ENCODE measurements around the gene CRB1. TPM values are rescaled to one million over a fixed set of nuclear protein-coding genes. Genes with fewer than 3 reads are reported as not detected.

CRB1 gene
- total RNA-seq, 4 donors from 2014 or later = not detected

GRCh38 chr1:197307551-197307950 is 39.5 kb downstream of the CRB1 start:
- Histone ChIP-seq H3K36me3 (no peaks in the 10 kb centered on the region), H3K9me3 (no peaks in the 10 kb centered on the region), H3K4me3 (no peak overlapping the region), H3K27ac (no peak overlapping the region), H3K27me3 (no peaks in the 10 kb centered on the region), H3K4me1 (no peaks in the 10 kb centered on the region)
- TF ChIP-seq POLR2A (IDR thresholded peaks at IDR 0.05) (no peak), CTCF (IDR thresholded peaks at IDR 0.05) (no peak)
- no peak for DNase-seq

- Histone ChIP-seq H3K27me3 (no peaks in the 10 kb centered on the region), H3K4me3 (no peak overlapping the region), H3K36me3 (no peaks in the 10 kb centered on the region), H3K4me1 (no peaks in the 10 kb centered on the region), H3K27ac (no peak overlapping the region), H3K9me3 (no peaks in the 10 kb centered on the region)
- DNase-seq = no peak
- no peak for TF ChIP-seq CTCF (IDR thresholded peaks at IDR 0.05)
- TF ChIP-seq POLR2A (IDR thresholded peaks at IDR 0.05) = no peak
Measured at GRCh38 chr1:197311081-197311480, 43.0 kb downstream of the CRB1 start.

DNA sequence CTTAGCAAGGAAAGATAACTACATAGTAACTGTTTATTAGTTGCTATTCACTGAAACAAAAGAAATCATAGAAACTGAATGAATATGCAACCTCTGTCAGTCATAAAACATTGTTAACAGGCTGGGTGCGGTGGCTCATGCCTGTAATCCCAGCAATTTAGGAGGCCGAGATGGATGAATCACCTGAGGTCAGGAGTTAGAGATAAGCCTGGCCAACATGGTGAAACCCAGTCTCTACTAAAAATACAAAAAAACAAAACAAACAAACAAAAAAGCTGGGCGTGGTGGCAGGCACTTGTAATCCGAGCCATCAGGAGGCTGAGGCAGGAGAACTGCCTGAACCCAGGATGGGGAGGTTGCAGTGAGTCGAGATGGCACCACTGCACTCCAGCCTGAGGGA is 44.1 kb downstream of the CRB1 start:
- no peaks in the 10 kb centered on the region for H3K36me3 ChIP-seq
- H3K27me3 ChIP-seq = no peaks in the 10 kb centered on the region
- H3K9me3 ChIP-seq = no peaks in the 10 kb centered on the region
- H3K4me1 ChIP-seq = no peaks in the 10 kb centered on the region
- H3K4me3 ChIP-seq = no peak overlapping the region
- TF ChIP-seq CTCF (IDR thresholded peaks at IDR 0.05) (no peak), POLR2A (IDR thresholded peaks at IDR 0.05) (no peak)
- H3K27ac ChIP-seq = no peak overlapping the region
- no peak for DNase-seq

DNA sequence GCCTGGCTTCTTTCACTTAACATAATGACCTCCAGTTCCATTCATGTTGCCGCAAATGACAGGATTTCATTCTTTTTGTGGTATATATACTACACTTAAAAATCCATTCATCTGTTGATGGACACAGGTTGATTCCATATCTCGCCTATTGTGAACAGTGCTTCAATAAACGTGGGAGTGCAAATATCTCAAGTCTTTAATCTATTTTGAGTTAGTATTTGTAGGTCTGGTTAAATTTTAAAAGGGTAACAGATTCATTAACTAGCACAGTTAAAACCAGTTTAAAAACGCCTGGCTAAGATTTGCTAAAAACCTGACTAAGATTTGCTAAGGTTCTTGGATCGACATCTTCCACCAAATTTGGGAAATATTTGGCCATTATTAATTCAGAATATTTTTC is 45.7 kb downstream of the CRB1 start:
- H3K4me3 ChIP-seq = no peak overlapping the region
- no peak overlapping the region for H3K27ac ChIP-seq
- H3K36me3 ChIP-seq = no peaks in the 10 kb centered on the region
- H3K4me1 ChIP-seq = no peaks in the 10 kb centered on the region
- TF ChIP-seq POLR2A (IDR thresholded peaks at IDR 0.05) = no peak
- TF ChIP-seq CTCF (IDR thresholded peaks at IDR 0.05) = no peak
- DNase-seq = no peak
- no peaks in the 10 kb centered on the region for H3K27me3 ChIP-seq
- H3K9me3 ChIP-seq = no peaks in the 10 kb centered on the region

- no peaks in the 10 kb centered on the region for H3K4me1 ChIP-seq
- H3K4me3 ChIP-seq = no peak overlapping the region
- no peak overlapping the region for H3K27ac ChIP-seq
- no peak for TF ChIP-seq CTCF (IDR thresholded peaks at IDR 0.05)
- TF ChIP-seq POLR2A (IDR thresholded peaks at IDR 0.05) = no peak
- H3K27me3 ChIP-seq = no peaks in the 10 kb centered on the region
- DNase-seq = no peak
- no peaks in the 10 kb centered on the region for H3K36me3 ChIP-seq
- H3K9me3 ChIP-seq = no peaks in the 10 kb centered on the region
Measured at GRCh38 chr1:197314682-197315081, 46.6 kb downstream of the CRB1 start.

DNA sequence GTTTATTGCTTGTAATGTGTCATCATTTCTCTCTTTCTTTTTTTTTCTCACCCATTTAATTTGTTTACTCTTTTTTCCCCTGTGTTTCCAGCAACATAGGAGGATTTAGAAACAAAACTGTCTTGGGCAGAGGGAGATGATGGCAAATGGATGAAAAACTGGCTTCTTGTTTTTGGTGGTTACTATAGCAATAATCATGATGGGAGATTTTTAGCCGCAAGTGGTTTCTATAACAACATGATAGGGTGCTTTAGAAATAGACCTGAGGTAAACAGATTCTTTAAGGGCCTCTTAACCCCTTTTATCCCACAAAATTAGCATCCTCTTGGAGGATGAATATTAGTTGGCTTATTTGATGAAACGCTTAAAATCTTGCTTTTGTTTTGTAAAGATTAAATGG is 51.6 kb downstream of the CRB1 start:
- Histone ChIP-seq H3K27ac (no peak overlapping the region), H3K36me3 (no peaks in the 10 kb centered on the region), H3K4me1 (no peaks in the 10 kb centered on the region), H3K4me3 (no peak overlapping the region), H3K27me3 (no peaks in the 10 kb centered on the region), H3K9me3 (no peaks in the 10 kb centered on the region)
- no peak for TF ChIP-seq CTCF (IDR thresholded peaks at IDR 0.05)
- DNase-seq = no peak
